Measurements from ENCODE around the gene CLPSL1. TPM values are rescaled to one million over a fixed set of nuclear protein-coding genes. Genes with fewer than 3 reads are reported as not detected.
A peak's percentile ranks its signal among the peaks of the same experiment; 100 is the strongest.

Gene CLPSL1
- total RNA-seq, 1 donor from 2014 or later = not detected

- Histone ChIP-seq H3K27ac (no peak overlapping the region), H3K9me3 (no peaks in the 10 kb centered on the region), H3K27me3 (peaks cover 21% of the 10 kb centered on the region), H3K4me1 (no peaks in the 10 kb centered on the region), H3K36me3 (no peaks in the 10 kb centered on the region), H3K4me3 (no peak overlapping the region)
- DNase-seq (no peak), ATAC-seq (no peak)
- intact Hi-C loops (cut with DNase I) = no loop called here
- TF ChIP-seq, protein P1, sequence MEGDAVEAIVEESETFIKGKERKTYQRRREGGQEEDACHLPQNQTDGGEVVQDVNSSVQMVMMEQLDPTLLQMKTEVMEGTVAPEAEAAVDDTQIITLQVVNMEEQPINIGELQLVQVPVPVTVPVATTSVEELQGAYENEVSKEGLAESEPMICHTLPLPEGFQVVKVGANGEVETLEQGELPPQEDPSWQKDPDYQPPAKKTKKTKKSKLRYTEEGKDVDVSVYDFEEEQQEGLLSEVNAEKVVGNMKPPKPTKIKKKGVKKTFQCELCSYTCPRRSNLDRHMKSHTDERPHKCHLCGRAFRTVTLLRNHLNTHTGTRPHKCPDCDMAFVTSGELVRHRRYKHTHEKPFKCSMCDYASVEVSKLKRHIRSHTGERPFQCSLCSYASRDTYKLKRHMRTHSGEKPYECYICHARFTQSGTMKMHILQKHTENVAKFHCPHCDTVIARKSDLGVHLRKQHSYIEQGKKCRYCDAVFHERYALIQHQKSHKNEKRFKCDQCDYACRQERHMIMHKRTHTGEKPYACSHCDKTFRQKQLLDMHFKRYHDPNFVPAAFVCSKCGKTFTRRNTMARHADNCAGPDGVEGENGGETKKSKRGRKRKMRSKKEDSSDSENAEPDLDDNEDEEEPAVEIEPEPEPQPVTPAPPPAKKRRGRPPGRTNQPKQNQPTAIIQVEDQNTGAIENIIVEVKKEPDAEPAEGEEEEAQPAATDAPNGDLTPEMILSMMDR (IDR thresholded peaks at IDR 0.05) = no peak
Measured at GRCh38 chr6:35769211-35769610, 11.6 kb upstream of the CLPSL1 start.

DNA sequence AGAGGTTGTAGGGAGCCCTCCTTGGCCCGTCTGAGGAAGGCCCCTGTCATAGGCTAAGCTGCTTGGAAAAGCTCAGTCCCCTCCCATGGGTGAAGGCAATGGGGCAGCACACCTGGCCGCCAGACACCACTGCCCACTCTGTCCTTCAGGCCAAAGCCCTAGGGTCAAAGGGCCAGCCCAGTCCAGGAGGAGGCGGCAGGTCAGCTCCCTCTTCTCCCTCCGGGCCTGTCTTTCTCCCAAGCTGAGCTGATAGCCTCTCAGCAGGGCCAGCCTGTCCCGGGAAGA is 9.5 kb upstream of the CLPSL1 start:
- Histone ChIP-seq H3K4me3 (no peak overlapping the region), H3K36me3 (no peaks in the 10 kb centered on the region), H3K4me1 (peaks cover 2% of the 10 kb centered on the region), H3K27me3 (peaks cover 24% of the 10 kb centered on the region), H3K27ac (no peak overlapping the region), H3K9me3 (no peaks in the 10 kb centered on the region)
- peak; percentile 52 for DNase-seq
- intact Hi-C loops (cut with DNase I) = no loop called here
- TF ChIP-seq, protein P1 (IDR thresholded peaks at IDR 0.05) = no peak
- peak; percentile 14 for ATAC-seq

GRCh38 chr6:35774116-35774794 is 6.6 kb upstream of the CLPSL1 start:
- Histone ChIP-seq H3K27ac (no peak overlapping the region), H3K27me3 (peaks cover 29% of the 10 kb centered on the region), H3K4me1 (peaks cover 7% of the 10 kb centered on the region), H3K4me3 (no peak overlapping the region), H3K9me3 (no peaks in the 10 kb centered on the region), H3K36me3 (no peaks in the 10 kb centered on the region)
- ATAC-seq (no peak), DNase-seq (no peak)
- TF ChIP-seq, protein P1 (IDR thresholded peaks at IDR 0.05) = no peak
- intact Hi-C loops (cut with DNase I) = no loop called here

GRCh38 chr6:35775031-35775430 is 5.8 kb upstream of the CLPSL1 start:
- DNase-seq (no peak), ATAC-seq (no peak)
- Histone ChIP-seq H3K9me3 (no peaks in the 10 kb centered on the region), H3K27me3 (peaks cover 29% of the 10 kb centered on the region), H3K4me3 (no peak overlapping the region), H3K4me1 (peaks cover 7% of the 10 kb centered on the region), H3K36me3 (no peaks in the 10 kb centered on the region), H3K27ac (no peak overlapping the region)
- TF ChIP-seq, protein P1 (IDR thresholded peaks at IDR 0.05) = no peak
- intact Hi-C loops (cut with DNase I) = no loop called here

DNA sequence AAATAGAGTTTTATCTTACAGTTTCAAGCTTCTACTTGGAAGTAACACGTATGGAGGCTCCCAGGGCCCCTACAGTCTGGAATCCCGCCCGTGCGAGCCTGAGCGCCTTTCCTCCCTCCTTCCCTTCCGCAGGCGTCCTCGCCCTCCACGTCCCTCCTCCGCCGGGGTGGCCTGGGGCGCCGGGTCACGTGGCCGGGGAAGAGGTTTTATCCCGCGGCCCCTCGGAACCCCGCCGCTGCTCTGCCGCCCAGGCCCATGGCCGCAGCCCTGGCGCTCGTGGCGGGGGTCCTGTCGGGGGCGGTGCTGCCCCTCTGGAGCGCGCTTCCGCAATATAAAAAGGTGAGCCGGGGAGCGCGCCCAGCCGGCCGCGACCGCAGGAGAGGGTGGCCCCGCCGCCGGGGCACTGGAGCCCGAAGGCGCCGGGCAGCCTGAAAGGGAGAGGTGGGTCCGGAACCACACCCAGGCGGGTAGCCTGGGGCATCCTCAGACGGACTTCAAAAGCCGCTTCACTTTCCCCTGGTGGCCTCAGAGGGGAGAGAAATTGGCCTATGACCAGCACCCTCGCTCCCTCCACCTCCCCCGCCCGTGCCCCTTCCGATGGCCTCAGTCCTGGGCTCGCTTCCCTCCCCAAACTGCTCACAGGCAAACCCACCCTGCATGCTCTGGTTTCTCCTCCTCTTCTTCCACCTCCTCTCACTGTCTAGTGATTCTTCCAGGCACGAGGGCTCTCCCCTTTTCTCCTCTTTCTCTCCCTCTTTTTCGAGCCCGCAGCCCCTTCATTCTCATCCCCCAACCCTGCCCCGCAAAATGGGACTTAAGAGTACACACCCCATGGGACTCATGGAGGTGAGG is 4.2 kb upstream of the CLPSL1 start, which contains the start of gene CLPSL2:
TSS of gene CLPSL2 (plus strand) at position 235 of the 852 bp plus-strand sequence. CDS start at position 256, 21 bp downstream.
- peak within 1 kb of the TSS; percentile 48 for H3K4me3 ChIP-seq

More for the DNA sequence above, 4.2 kb upstream of the CLPSL1 start, which contains the start of gene CLPSL2:
- Histone ChIP-seq H3K9me3 (no peaks in the 10 kb centered on the region), H3K36me3 (no peaks in the 10 kb centered on the region), H3K4me1 (peaks cover 7% of the 10 kb centered on the region), H3K27me3 (peaks cover 29% of the 10 kb centered on the region), H3K27ac (no peak within 1 kb of the TSS)
- intact Hi-C loops (cut with DNase I) = no loop called here
- ATAC-seq (peak; percentile 52), DNase-seq (peak; percentile 67)
- TF ChIP-seq, protein P1 (IDR thresholded peaks at IDR 0.05) = no peak
